A549 (cell line): ENCODE results near the gene KCNN3. TPM values are rescaled to one million over a fixed set of nuclear protein-coding genes. Genes with fewer than 3 reads are reported as not detected.

ENCODE experiments used
- ATAC-seq, 2 experiments: fragments of 200-7000 bp in 1 of 2; fragments of >200 bp in 1 of 2; cut with Nextera tagmentation in 1 of 2; cut with Tn5 transposase in 1 of 2; 3 replicates each; pipeline versions ENCODE4 v1.8.0 to v1.9.1; 2018 to 2020; ENCODE audit warnings: mild to moderate bottlenecking in 1 of 2, moderate library complexity in 1 of 2
- CTCF ChIA-PET: fragments of 300-600 bp; sonication (Branson Sonifier 250); formaldehyde crosslinking; extraction: SDS; loops from one replicate; lab custom pipeline; 2021; ENCODE audit warnings: antibody characterized with exemption, inconsistent platforms; lab: Yijun Ruan, JAX
- POLR2A ChIA-PET: fragments of 350-600 bp; formaldehyde crosslinking; extraction: SDS; loops from one replicate; lab custom pipeline; 2021; ENCODE audit warnings: antibody characterized with exemption, inconsistent platforms; lab: Yijun Ruan, JAX
- DNase-seq, 2 experiments: peaks; one replicate each; pipeline versions ENCODE4 v3.0.0 to v3.0.0-alpha.2; 2011 to 2016; ENCODE audit warnings: low read depth in 1 of 2, low spot score in 1 of 2
- FAIRE-seq: peaks from 2 replicates; lab custom pipeline; 2011; peaks lifted over from hg19 to GRCh38; lab: Jason Lieb, UNC
- H3K27ac ChIP-seq, 2 experiments: fragments of >200 bp; sonication (Bioruptor Twin); formaldehyde crosslinking; 3 replicates each; pipeline ENCODE4 v1.5.1; 2016 to 2017
- H3K4me1 ChIP-seq: fragments of >200 bp; sonication (Bioruptor Twin); formaldehyde crosslinking; 3 replicates; pipeline ENCODE4 v1.6.1; 2016
- H3K4me2 ChIP-seq: fragments of >200 bp; sonication (Bioruptor Twin); formaldehyde crosslinking; 3 replicates; pipeline ENCODE4 v1.6.1; 2016
- H3K4me3 ChIP-seq: fragments of >200 bp; sonication (Bioruptor Twin); formaldehyde crosslinking; 3 replicates; pipeline ENCODE4 v1.5.1; 2016
- H3K9me3 ChIP-seq: fragments of >200 bp; sonication (Bioruptor Twin); formaldehyde crosslinking; 3 replicates; pipeline ENCODE4 v1.6.1; 2016
- BHLHE40 ChIP-seq: IDR thresholded peaks from 2 replicates; pipeline ENCODE4 v1.6.1; 2012; ENCODE audit warnings: low read depth, low read length, inconsistent platforms
- CBX2 ChIP-seq: fragments of 200-600 bp; sonication (generic); IDR thresholded peaks from 2 replicates; pipeline ENCODE4 v1.6.1; 2016; ENCODE audit warnings: low read depth, mild to moderate bottlenecking, borderline replicate concordance
- CBX8 ChIP-seq: fragments of 200-600 bp; sonication (generic); IDR thresholded peaks from 2 replicates; pipeline ENCODE4 v1.6.1; 2016
- GATA3 ChIP-seq: IDR thresholded peaks from 2 replicates; pipeline ENCODE4 v1.6.1; 2012; ENCODE audit warnings: borderline replicate concordance
- HOXA7 ChIP-seq: fragments of 250-450 bp; sonication (Bioruptor Pico); IDR thresholded peaks from 2 replicates; pipeline ENCODE4 v1.5.0; 2020; ENCODE audit warnings: mild to moderate bottlenecking, moderate library complexity
- HOXB5 ChIP-seq: fragments of 250-450 bp; sonication (Bioruptor Pico); IDR thresholded peaks from 2 replicates; pipeline ENCODE4 v1.5.0; 2020; ENCODE audit warnings: mild to moderate bottlenecking, moderate library complexity
- JUN ChIP-seq, 2 experiments: fragments of >200 bp; sonication (Bioruptor Twin); formaldehyde crosslinking; IDR thresholded peaks; 2 replicates in 1 of 2; 3 replicates in 1 of 2; pipeline ENCODE4 v1.6.1; 2016 to 2017
- KDM1A ChIP-seq: fragments of 200-600 bp; sonication (generic); IDR thresholded peaks from 2 replicates; pipeline ENCODE4 v1.6.1; 2016; ENCODE audit warnings: low read depth, mild to moderate bottlenecking
- MAFK ChIP-seq: fragments of 450-650 bp; IDR thresholded peaks from 2 replicates; pipeline ENCODE4 v1.6.1; 2014; ENCODE audit not compliant: partially characterized antibody
- NR3C1 ChIP-seq: fragments of >200 bp; sonication (Bioruptor Twin); formaldehyde crosslinking; IDR thresholded peaks from 3 replicates; pipeline ENCODE4 v1.6.1; 2017
- RCOR1 ChIP-seq: fragments of 150-350 bp; IDR thresholded peaks from 2 replicates; pipeline ENCODE4 v1.6.1; 2014; ENCODE audit warnings: antibody characterized with exemption, low read length, low read depth
- SREBF2 ChIP-seq: fragments of 450-650 bp; IDR thresholded peaks from 2 replicates; pipeline ENCODE4 v1.6.1; 2014; ENCODE audit warnings: mild to moderate bottlenecking, moderate library complexity
- WGBS: methylation state at CpG from one replicate; pipeline ENCODE4 v1.1.6; 2017; ENCODE audit errors: missing lambda C conversion rate; 5-methylcytosine and 5-hydroxymethylcytosine counted together
- polyA plus RNA-seq, 4 experiments: library from polyadenylated mRNA; depleted of rRNA in 3 of 4; stranded (reverse); fragments of >200 nt; fragmentation: RNase III in 1 of 4; extraction: RNeasy Plus Mini Kit Qiagen cat#74134 plus additional on column Dnase treatment in 1 of 4; gene quantifications; 2 replicates in 3 of 4; 3 replicates in 1 of 4; pipeline ENCODE4 v1.2.3, GENCODE V29; 2011 to 2017
- TF ChIP-seq, protein P1 (sequence below): fragments of 150-350 bp; IDR thresholded peaks from 2 replicates; pipeline ENCODE4 v1.6.1; 2014; ENCODE audit warnings: low read depth, mild to moderate bottlenecking, low read length
- TF ChIP-seq, protein P2 (sequence below): fragments of 250-450 bp; sonication (Bioruptor Pico); IDR thresholded peaks from 2 replicates; pipeline ENCODE4 v1.5.0; 2021; ENCODE audit warnings: mild to moderate bottlenecking, moderate library complexity, borderline replicate concordance
- TF ChIP-seq, protein P3 (sequence below): fragments of 200-600 bp; sonication (generic); IDR thresholded peaks from 2 replicates; pipeline ENCODE4 v1.6.1; 2016; ENCODE audit warnings: antibody characterized with exemption, mild to moderate bottlenecking, moderate library complexity
- TF ChIP-seq, protein P4 (sequence below): IDR thresholded peaks from 2 replicates; pipeline ENCODE4 v1.6.1; 2012; ENCODE audit warnings: low read depth, borderline replicate concordance
- TF ChIP-seq, protein P5 (sequence below): fragments of >200 bp; sonication (Bioruptor Twin); formaldehyde crosslinking; IDR thresholded peaks from 3 replicates; pipeline ENCODE4 v1.5.1; 2016
- TF ChIP-seq, protein P6 (sequence below): IDR thresholded peaks from 2 replicates; pipeline ENCODE4 v1.6.1; 2012

The KCNN3 gene
- polyA plus RNA-seq, 2 of the 4 experiments (the other 2 are of a cell fraction) = 0.01 to 0.03 TPM

DNA sequence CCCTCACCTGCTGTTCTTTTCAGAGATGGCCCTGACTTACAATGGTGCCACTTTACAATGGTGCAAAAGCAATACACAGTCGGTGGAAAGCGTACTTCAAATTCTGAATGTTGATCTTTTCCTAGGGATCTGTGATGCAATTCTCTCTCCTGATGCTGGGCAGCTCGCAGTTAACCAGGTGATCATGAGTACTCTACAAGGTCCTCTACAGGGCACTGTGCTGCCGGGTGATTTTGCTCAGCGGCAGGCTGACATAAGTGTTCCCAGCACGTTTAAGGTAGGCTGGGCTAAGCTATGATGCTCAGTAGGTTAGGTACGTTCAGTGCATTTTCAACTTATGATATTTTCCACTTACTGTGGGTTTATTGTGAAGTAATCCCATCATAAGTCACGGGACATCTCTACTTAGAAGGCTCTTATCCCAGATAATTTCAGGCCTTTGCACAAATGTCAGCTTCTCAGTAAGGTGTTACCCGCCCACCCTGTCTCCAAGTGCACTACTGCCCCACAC, 126.5 kb downstream of the KCNN3 start (continued):
- TF ChIP-seq HOXB5 (CRISPR knock-in tag) (no peak), GATA3 (no peak), CBX8 (no peak)
- TF ChIP-seq, protein P1, sequence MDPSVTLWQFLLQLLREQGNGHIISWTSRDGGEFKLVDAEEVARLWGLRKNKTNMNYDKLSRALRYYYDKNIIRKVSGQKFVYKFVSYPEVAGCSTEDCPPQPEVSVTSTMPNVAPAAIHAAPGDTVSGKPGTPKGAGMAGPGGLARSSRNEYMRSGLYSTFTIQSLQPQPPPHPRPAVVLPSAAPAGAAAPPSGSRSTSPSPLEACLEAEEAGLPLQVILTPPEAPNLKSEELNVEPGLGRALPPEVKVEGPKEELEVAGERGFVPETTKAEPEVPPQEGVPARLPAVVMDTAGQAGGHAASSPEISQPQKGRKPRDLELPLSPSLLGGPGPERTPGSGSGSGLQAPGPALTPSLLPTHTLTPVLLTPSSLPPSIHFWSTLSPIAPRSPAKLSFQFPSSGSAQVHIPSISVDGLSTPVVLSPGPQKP = no peak
- TF ChIP-seq, all 56 proteins: peak for 0

DNA sequence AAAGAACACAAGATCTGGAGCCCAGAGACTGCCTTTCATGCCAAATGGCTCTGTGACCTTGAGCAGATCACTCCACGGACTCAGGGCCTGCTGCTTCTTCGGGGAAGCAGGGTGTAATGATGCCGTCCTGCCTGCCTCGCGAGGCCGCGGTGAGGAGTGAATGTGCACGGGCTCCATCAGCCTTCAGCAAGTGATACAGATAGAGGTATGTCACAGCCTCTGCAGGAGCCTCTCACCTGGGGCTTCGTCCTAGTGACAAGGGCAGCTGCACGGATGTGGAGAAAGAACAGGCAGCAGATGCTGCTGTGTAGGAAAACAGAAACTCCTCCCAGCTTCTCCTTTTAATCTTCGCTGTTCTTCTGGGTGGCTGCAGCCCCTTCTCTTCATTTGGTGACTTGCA, 127.5 kb downstream of the KCNN3 start:
- Histone ChIP-seq H3K4me3 (no peak overlapping the region), H3K4me2 (no peak overlapping the region), H3K4me1 (no peaks in the 10 kb centered on the region), H3K9me3 (no peaks in the 10 kb centered on the region), H3K27ac (no peak overlapping the region)
- CTCF ChIA-PET = interaction anchor here (0.8 to 13.6 kb wide), 5 partner anchors 13 to 137 kb away, joined by 3 to 94 read pairs (median 6); no protein-coding TSS in a partner anchor
- FAIRE-seq (no peak), DNase-seq (no peak), ATAC-seq (no peak)
- TF ChIP-seq, protein P1 = no peak
- TF ChIP-seq, protein P2, sequence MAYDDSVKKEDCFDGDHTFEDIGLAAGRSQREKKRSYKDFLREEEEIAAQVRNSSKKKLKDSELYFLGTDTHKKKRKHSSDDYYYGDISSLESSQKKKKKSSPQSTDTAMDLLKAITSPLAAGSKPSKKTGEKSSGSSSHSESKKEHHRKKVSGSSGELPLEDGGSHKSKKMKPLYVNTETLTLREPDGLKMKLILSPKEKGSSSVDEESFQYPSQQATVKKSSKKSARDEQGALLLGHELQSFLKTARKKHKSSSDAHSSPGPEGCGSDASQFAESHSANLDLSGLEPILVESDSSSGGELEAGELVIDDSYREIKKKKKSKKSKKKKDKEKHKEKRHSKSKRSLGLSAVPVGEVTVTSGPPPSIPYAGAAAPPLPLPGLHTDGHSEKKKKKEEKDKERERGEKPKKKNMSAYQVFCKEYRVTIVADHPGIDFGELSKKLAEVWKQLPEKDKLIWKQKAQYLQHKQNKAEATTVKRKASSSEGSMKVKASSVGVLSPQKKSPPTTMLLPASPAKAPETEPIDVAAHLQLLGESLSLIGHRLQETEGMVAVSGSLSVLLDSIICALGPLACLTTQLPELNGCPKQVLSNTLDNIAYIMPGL (CRISPR knock-in tag) = no peak
- TF ChIP-seq SREBF2 (no peak), KDM1A (no peak), GATA3 (no peak), NR3C1 (no peak), CBX2 (no peak), MAFK (no peak), JUN (IDR thresholded peaks at IDR 0.05) (no peak), HOXA7 (no peak), RCOR1 (no peak), BHLHE40 (no peak)
- TF ChIP-seq, protein P3, sequence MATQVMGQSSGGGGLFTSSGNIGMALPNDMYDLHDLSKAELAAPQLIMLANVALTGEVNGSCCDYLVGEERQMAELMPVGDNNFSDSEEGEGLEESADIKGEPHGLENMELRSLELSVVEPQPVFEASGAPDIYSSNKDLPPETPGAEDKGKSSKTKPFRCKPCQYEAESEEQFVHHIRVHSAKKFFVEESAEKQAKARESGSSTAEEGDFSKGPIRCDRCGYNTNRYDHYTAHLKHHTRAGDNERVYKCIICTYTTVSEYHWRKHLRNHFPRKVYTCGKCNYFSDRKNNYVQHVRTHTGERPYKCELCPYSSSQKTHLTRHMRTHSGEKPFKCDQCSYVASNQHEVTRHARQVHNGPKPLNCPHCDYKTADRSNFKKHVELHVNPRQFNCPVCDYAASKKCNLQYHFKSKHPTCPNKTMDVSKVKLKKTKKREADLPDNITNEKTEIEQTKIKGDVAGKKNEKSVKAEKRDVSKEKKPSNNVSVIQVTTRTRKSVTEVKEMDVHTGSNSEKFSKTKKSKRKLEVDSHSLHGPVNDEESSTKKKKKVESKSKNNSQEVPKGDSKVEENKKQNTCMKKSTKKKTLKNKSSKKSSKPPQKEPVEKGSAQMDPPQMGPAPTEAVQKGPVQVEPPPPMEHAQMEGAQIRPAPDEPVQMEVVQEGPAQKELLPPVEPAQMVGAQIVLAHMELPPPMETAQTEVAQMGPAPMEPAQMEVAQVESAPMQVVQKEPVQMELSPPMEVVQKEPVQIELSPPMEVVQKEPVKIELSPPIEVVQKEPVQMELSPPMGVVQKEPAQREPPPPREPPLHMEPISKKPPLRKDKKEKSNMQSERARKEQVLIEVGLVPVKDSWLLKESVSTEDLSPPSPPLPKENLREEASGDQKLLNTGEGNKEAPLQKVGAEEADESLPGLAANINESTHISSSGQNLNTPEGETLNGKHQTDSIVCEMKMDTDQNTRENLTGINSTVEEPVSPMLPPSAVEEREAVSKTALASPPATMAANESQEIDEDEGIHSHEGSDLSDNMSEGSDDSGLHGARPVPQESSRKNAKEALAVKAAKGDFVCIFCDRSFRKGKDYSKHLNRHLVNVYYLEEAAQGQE = no peak
- TF ChIP-seq, protein P4, sequence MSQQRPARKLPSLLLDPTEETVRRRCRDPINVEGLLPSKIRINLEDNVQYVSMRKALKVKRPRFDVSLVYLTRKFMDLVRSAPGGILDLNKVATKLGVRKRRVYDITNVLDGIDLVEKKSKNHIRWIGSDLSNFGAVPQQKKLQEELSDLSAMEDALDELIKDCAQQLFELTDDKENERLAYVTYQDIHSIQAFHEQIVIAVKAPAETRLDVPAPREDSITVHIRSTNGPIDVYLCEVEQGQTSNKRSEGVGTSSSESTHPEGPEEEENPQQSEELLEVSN = no peak
- TF ChIP-seq, protein P5, sequence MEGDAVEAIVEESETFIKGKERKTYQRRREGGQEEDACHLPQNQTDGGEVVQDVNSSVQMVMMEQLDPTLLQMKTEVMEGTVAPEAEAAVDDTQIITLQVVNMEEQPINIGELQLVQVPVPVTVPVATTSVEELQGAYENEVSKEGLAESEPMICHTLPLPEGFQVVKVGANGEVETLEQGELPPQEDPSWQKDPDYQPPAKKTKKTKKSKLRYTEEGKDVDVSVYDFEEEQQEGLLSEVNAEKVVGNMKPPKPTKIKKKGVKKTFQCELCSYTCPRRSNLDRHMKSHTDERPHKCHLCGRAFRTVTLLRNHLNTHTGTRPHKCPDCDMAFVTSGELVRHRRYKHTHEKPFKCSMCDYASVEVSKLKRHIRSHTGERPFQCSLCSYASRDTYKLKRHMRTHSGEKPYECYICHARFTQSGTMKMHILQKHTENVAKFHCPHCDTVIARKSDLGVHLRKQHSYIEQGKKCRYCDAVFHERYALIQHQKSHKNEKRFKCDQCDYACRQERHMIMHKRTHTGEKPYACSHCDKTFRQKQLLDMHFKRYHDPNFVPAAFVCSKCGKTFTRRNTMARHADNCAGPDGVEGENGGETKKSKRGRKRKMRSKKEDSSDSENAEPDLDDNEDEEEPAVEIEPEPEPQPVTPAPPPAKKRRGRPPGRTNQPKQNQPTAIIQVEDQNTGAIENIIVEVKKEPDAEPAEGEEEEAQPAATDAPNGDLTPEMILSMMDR = no peak
- TF ChIP-seq, protein P6, sequence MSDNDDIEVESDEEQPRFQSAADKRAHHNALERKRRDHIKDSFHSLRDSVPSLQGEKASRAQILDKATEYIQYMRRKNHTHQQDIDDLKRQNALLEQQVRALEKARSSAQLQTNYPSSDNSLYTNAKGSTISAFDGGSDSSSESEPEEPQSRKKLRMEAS = no peak
- 69% methylated on average over 11 of the region's 11 CpGs for WGBS
- POLR2A ChIA-PET = no interaction called here
